Panc1 (cell line): ENCODE data around the gene SPEG. TPM values are rescaled to one million over a fixed set of nuclear protein-coding genes. Genes with fewer than 3 reads are reported as not detected.

Experiments used
- ATAC-seq: fragments of 200-7000 bp; cut with Tn5 transposase; 2 replicates; pipeline ENCODE4 v1.9.1; 2020; ENCODE audit warnings: mild to moderate bottlenecking, moderate library complexity
- BruUV-seq: library from RNA; stranded (reverse); fragments of 400-500 nt; replicated peaks from 2 replicates; lab custom pipeline; 2021; lab: Mats Ljungman, UMichigan
- CTCF ChIA-PET: fragments of 300-600 bp; sonication (Branson Sonifier 250); formaldehyde crosslinking; loops from one replicate; lab custom pipeline; 2022; ENCODE audit warnings: antibody characterized with exemption; lab: Charles Lee
- POLR2A ChIA-PET: fragments of 300-600 bp; sonication (Branson Sonifier 250); formaldehyde crosslinking; loops from one replicate; lab custom pipeline; 2022; ENCODE audit warnings: antibody characterized with exemption; lab: Charles Lee
- DNase-seq: peaks from one replicate; pipeline ENCODE4 v3.0.0-alpha.2; 2010; ENCODE audit warnings: low read depth, low spot score
- H3K27ac ChIP-seq: 2 replicates; pipeline ENCODE4 v1.5.1; 2011; ENCODE audit warnings: mild to moderate bottlenecking, low read length, inconsistent platforms
- H3K27me3 ChIP-seq: fragments of 200-500 bp; sonication (Bioruptor generic); 2 replicates; pipeline ENCODE4 v1.6.0; 2014; ENCODE audit warnings: low read length, inconsistent platforms; ENCODE audit not compliant: control insufficient read depth, insufficient read depth
- H3K36me3 ChIP-seq: fragments of 200-500 bp; sonication (Bioruptor generic); 2 replicates; pipeline ENCODE4 v1.5.1; 2014; ENCODE audit warnings: inconsistent platforms, mild to moderate bottlenecking, low read length, moderate library complexity; ENCODE audit not compliant: control insufficient read depth, insufficient read depth
- H3K4me1 ChIP-seq: 2 replicates; pipeline ENCODE4 v1.5.1; 2011; ENCODE audit warnings: inconsistent platforms, mild to moderate bottlenecking, low read length, moderate library complexity; ENCODE audit not compliant: control insufficient read depth, insufficient read depth
- H3K4me3 ChIP-seq, 2 experiments: 2 replicates each; pipeline ENCODE4 v1.5.1; 2011 to 2012; ENCODE audit warnings: low read depth in 2 of 2, low read length in 2 of 2, mild to moderate bottlenecking in 2 of 2, inconsistent platforms in 1 of 2, moderate library complexity in 1 of 2
- H3K9me3 ChIP-seq: fragments of 200-500 bp; sonication (Bioruptor generic); 2 replicates; pipeline ENCODE4 v1.5.1; 2014; ENCODE audit warnings: low read depth, mild to moderate bottlenecking, inconsistent platforms, low read length, moderate library complexity; ENCODE audit not compliant: control insufficient read depth, insufficient read depth
- CTCF ChIP-seq: fragments of 450-650 bp; IDR thresholded peaks from 2 replicates; pipeline ENCODE4 v1.5.1; 2017; ENCODE audit warnings: mild to moderate bottlenecking
- POLR2AphosphoS5 ChIP-seq: IDR thresholded peaks from 2 replicates; pipeline ENCODE4 v1.6.1; 2012; ENCODE audit warnings: mild to moderate bottlenecking, low read depth, low read length, moderate library complexity
- REST ChIP-seq, 2 experiments: IDR thresholded peaks; 2 replicates each; pipeline ENCODE4 v1.6.1; 2011 to 2012; ENCODE audit warnings: low read depth in 2 of 2, control low read depth in 1 of 2, low read length in 1 of 2, mild to moderate bottlenecking in 1 of 2, moderate library complexity in 1 of 2; ENCODE audit not compliant: insufficient read depth in 1 of 2
- SIN3A ChIP-seq: IDR thresholded peaks from 2 replicates; pipeline ENCODE4 v1.6.1; 2012; ENCODE audit warnings: low read depth, mild to moderate bottlenecking, low read length, moderate library complexity, borderline replicate concordance; ENCODE audit not compliant: insufficient read depth
- TCF7L2 ChIP-seq: IDR thresholded peaks from 2 replicates; pipeline ENCODE4 v1.6.1; 2011; ENCODE audit warnings: mild to moderate bottlenecking, low read depth, low read length, inconsistent platforms
- in situ Hi-C: cut with HindIII; loops from 2 replicates; pipeline ENCODE4 v1.10.0; 2016; ENCODE audit warnings: low sequenced_read_pairs, low pct_unique_long_range_greater_than_20kb
- intact Hi-C: fragments of 100-400 bp; cut with micrococcal nuclease; formaldehyde crosslinking; loops from one replicate; pipeline ENCODE4 v1.10.0; 2022; ENCODE audit not compliant: unreplicated experiment
- total RNA-seq: library from RNA; stranded (reverse); gene quantifications from one replicate; pipeline ENCODE4 v1.2.1, GENCODE V29; 2021; ENCODE audit not compliant: unreplicated experiment

Gene SPEG
- total RNA-seq, 1 experiment from 2014 or later, result 3.4 TPM

GRCh38 chr2:219527076-219527394 is 92.4 kb downstream of the SPEG start:
- no TSS peak for BruUV-seq
- Histone ChIP-seq H3K9me3 (no peaks in the 10 kb centered on the region), H3K27ac (no peak overlapping the region), H3K27me3 (peaks cover 5% of the 10 kb centered on the region; the same call in 1 of the 2 replicates), H3K4me3 (no peak overlapping the region), H3K4me1 (peaks cover 1% of the 10 kb centered on the region), H3K36me3 (no peaks in the 10 kb centered on the region)
- in situ Hi-C loops, result no loop called here
- intact Hi-C loops, result loop anchor here (5.0 kb wide), 1 partner anchor 50 kb away; no protein-coding TSS in a partner anchor
- DNase-seq, result no peak
- ChIA-PET POLR2A (no interaction called here), CTCF (interaction anchor here (0.6 to 1.3 kb wide), 3 partner anchors 16 to 51 kb away, joined by 3 to 4 read pairs (median 3); no protein-coding TSS in a partner anchor)
- no peak for TF ChIP-seq SIN3A
- TF ChIP-seq REST (IDR thresholded peaks at IDR 0.05; ENCODE audit: insufficient read depth in 1 of 2, low read depth in 2 of 2, low read length in 1 of 2), result no peak
- no peak for TF ChIP-seq CTCF
- no peak for TF ChIP-seq POLR2AphosphoS5
- TF ChIP-seq TCF7L2, result no peak
- ATAC-seq, result no peak

- no peak for TF ChIP-seq POLR2AphosphoS5
- no peak for TF ChIP-seq REST (IDR thresholded peaks at IDR 0.05; ENCODE audit: insufficient read depth in 1 of 2, low read depth in 2 of 2, low read length in 1 of 2)
- TF ChIP-seq CTCF, result no peak
- TF ChIP-seq TCF7L2, result no peak
- no peak for TF ChIP-seq SIN3A
- Histone ChIP-seq H3K27ac (no peak overlapping the region), H3K4me3 (no peak overlapping the region), H3K36me3 (no peaks in the 10 kb centered on the region), H3K27me3 (peaks cover 5% of the 10 kb centered on the region; the same call in 1 of the 2 replicates), H3K4me1 (no peaks in the 10 kb centered on the region), H3K9me3 (no peaks in the 10 kb centered on the region)
- in situ Hi-C loops, result no loop called here
- POLR2A ChIA-PET, result no interaction called here
- intact Hi-C loops, result loop anchor here (5.0 kb wide), 1 partner anchor 50 kb away; no protein-coding TSS in a partner anchor
- no TSS peak for BruUV-seq
- CTCF ChIA-PET, result interaction anchor here (0.6 to 1.3 kb wide), 3 partner anchors 16 to 52 kb away, joined by 3 to 4 read pairs (median 3); no protein-coding TSS in a partner anchor
- no peak for DNase-seq
- no peak for ATAC-seq
These were observed 92.8 kb downstream of the SPEG start for GRCh38 chr2:219527472-219527871.
